GM21381 (cell line): ENCODE results near the gene EGF.

Experiments
- ATAC-seq: cut with Tn5 transposase; IDR thresholded peaks from one replicate; pipeline ENCODE4 v1.9.1; 2021; ENCODE audit warnings: mild to moderate bottlenecking, moderate library complexity; ENCODE audit not compliant: unreplicated experiment

The EGF gene

DNA sequence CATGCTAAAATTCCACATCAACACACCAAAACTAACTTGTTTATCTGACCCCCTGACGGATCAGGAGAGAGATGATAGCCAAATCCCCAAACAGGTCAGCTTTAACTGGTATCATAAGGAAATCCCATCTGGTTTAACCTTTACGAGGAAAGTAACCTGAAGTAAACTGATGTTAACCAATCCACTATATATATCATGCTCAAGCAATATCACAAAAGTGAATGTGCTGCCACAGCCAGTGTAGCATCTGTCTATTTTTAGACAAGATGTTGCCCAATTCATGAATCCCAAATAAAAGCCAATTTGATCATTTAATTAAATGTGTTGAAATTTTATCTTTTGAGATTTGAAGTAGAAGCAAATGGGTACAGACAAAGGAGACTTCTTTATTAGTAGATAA lies 44.5 kb downstream of the EGF start:
- ATAC-seq, result no peak

DNA sequence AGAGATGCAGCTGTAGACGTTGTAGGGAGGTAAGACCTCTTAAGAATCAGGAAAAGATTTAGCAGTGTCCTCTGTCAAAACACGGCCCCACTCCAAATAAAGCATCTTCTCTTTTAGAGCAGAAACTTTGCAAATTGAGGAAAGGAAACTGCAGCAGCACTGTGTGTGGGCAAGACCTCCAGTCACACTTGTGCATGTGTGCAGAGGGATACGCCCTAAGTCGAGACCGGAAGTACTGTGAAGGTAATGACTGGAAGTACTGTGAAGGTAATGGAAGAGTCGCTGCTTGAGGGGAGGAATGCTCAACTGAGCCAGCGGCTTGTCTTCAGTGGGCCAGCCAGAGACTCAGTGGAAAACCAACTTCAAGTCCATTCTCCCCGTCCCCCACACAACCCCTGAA lies 46.5 kb downstream of the EGF start:
- no peak for ATAC-seq

DNA sequence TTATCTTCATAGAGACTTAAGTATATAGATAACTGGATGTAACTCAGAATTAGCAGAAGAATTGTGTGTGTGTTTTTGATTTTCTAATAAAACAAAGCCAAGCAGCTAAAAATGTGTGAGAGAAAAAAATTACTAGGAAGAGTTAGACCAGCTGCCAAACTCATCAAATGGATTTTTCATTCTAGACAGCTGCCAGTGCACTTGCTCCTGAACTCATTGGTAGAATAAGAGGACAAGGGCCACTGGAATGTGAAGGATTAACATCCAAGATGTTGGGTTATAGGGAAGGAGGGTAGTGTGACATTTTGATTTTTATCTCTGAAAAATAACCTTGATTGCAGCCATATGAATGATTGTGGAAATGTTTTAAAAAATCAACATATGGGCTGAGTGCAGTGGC lies 49.7 kb downstream of the EGF start:
- no peak for ATAC-seq

DNA sequence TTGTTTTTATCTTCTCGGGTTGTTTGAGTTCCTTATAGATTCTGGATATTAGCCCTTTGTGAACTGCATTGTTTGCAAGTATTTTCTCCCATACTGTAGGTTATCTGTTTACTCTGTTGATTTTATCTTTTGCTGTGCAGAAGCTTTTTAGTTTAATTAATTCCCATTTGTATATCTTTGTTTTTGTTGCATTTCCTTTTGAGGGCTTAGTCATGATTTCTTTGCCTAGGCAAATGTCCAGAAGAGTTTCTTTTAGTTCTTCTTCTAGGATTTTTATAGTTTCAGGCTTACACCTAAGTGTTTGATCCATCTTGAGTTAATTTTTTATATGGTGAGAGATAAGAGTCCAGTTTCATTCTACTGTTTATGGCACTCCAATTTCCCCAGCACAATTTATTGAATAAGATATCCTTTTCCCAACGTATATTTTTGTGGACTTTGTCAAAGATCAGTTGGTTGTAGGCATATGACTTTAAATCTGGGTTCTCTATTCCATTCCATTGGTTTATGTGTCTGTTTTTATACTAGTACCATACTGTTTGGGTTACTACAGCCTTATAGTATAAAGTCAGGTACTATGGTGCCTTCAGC lies 54.3 kb downstream of the EGF start:
- ATAC-seq, result no peak

DNA sequence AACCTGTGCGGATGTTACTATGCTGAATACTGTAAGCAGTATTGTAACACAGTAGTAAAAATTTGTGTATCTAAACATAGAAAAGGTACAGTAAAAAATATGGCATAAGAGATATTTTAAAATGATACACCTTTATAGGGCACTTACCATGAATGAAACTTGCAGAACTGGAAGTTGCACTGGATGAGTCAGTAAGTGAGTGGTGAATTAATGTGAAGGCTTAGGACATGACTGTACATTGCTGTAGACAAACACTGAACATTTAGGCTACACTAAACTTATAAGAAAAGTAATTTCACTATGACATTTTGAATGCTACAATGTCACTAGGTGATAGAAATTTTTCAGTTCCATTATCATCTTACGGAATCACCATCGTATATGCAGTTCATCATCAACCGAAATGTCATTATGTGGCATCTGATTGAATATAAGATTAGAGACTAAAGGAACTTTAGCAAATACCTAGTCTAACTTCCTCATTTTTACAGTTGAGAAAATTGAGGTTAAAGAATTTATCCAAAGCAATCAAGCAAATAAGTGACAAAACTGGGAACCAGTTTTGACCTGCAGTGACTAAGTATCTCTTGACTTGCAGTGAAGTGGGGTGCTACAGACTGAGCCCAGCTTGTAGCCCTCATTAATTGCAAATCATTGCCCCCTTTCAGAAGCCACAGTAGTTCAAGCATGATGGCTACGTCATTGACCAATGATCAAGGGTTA lies 55.3 kb downstream of the EGF start:
- no peak for ATAC-seq

DNA sequence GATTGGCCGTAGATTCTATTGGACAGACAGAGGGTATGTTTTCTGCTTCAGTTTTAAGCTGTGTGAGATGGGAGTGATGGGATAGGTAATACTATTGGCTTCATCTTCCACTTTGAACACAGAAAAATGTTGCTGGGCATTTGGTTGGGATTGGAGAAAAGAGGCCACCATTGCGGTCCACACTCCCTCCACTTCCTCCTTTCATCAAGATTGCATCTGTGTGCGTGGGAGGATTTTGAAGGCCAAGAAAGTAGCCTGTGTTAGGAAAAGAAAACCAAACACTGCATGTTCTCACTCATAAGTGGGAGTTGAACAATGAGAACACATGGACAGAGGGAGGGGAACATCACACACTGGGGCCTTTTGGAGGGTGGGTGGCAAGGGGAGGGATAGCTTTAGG lies 56.4 kb downstream of the EGF start:
- no peak for ATAC-seq

DNA sequence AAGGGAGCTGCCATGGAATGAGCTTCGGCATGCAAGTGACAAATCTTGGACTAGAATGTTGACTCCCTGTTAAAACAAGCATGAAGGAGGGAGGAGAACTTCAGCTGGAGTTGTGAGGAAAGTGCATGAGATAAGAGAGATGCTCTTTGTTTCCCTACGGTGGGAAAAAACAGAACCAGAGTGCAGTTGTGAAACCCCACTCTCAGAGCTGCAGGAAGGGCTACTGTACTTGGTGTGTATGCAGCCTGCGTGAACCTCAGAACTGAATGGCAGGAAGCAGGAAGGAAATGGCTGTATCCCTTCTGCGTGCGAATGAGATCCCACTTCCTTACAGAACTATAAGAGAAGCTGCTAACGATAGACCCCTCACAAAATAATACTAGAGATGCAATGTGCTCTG lies 57.2 kb downstream of the EGF start:
- ATAC-seq, result no peak

DNA sequence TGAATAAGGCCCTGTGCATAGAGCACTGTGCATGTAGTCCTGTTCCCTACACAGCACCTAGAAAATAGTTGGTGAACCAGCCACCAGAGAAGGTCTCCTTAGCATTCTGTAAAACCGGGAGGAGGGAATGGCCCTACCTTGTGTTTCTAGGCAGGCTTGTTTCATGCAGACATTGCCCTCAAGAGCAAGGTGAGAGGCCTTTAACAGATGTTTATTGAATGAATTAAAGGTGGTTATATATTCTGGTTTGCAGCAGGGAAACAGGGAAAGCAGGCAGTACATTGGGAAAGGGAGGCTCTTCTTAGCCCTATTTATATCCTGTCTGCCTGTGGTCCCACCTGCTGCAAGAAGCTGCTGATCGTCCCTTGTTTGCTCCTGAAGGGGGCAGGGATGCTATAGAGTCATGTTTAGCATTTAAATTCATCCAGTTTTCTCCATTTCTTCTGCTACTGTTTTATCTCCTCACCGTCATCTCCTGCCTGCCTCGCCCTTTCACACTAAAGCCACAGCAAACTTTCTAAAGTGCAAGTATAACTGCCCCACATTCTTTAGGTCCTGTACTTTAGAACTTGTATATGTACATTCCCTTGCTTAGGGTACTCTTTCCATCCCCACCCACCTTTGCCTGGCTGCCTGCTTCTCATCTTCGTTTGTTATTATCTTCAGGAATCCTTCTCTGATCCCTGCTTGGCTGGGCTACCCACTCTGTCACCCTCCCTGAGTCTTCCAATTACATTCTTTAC lies 60.3 kb downstream of the EGF start:
- no peak for ATAC-seq

DNA sequence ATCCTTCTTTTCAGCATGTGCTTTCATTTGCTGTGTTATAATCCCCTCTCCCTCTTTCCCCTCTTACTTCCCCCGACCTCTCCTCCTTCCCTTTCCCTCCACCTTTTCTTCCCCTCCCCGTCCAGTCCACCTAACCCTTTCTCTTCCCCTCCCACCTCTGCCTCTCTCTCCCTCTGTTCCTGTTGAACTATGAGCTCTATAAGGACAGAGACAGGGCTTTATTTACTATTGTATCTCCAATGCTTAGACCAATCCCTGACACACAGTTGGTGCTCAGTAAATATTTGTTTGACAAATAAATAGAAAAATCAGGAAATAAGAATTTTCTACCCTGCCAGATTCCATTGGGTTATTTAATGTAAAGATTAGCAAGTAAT lies 60.8 kb downstream of the EGF start:
- no peak for ATAC-seq

DNA sequence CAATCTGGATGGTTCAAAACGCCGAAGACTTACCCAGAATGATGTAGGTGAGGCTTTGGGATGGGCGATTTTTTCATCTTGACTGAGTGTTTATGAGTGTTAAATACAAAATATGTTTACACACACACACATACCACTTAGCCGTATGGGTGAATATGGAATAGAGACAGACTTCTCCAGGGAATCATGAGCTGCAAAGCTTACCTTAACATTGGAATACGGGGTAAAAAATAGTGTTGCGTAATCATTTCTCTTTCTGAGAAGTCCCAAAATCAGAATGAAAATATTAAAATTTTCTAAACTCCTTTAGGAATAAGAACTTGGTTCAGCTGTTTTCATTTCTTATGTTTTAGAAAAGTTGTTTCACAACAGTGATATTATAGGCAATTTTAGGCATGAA lies 63.5 kb downstream of the EGF start:
- no peak for ATAC-seq

DNA sequence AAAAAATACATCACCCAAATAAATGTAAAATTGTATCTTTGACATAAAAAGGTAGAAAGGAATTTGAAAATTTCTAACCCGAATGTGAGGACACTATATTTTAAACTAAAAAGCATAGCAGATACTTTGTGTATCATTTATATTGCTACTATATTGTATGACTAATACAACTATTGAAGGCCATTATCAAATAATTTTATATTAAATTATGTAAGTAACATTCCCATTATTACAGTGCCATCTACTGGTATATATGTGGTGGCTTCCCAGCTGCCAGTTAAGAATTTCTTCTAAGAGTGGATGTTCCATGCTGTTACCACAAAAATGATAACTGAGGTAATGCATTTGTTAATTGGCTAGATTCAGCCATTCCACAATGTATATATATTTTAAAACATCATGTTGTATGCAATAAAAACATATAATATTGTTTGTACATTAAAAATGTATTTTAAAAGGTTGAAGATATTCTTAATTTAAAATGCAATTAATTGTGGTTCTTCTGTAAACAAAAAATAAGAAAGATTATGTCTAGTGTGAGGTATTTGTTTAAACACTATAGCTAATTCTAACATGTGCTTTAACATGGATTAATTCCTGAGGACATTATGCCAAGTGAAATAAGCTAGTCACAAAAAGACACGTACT lies 65.3 kb downstream of the EGF start:
- ATAC-seq, result no peak

DNA sequence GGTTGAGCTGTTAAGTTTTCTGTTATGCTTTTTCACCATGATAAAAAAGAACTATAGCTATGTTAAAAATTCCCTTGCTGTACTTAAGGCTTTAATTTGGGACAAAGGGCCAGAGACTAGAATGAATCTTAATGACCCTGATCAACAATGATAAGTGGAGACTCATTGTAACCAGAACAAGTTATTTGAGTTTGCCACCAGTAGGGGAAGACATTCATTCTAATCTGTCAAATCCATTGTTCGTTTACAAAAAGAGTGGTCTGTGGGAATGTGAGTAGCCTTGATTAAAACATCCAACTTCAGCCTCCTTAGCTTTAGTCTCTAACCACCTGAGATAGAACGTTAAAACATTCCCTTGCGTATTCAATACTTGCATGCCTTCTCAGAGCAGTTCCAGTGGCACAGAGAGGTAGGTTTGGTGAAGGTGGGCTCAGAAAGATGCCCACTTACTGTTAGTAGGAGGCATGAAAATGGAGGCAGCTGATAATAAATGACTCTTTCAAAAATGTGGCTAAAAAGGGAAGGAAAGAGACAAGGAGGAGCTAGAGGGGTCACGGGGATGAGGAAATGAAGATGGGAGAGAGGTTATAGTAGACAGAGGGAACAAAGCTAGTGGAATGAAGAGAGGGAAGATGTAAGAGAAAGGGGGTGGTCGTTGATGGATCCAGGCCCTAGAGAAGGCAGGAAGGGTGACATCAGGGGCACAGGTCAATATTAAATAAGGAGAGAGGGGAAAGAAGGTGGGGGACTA lies 66.2 kb downstream of the EGF start:
- no peak for ATAC-seq

DNA sequence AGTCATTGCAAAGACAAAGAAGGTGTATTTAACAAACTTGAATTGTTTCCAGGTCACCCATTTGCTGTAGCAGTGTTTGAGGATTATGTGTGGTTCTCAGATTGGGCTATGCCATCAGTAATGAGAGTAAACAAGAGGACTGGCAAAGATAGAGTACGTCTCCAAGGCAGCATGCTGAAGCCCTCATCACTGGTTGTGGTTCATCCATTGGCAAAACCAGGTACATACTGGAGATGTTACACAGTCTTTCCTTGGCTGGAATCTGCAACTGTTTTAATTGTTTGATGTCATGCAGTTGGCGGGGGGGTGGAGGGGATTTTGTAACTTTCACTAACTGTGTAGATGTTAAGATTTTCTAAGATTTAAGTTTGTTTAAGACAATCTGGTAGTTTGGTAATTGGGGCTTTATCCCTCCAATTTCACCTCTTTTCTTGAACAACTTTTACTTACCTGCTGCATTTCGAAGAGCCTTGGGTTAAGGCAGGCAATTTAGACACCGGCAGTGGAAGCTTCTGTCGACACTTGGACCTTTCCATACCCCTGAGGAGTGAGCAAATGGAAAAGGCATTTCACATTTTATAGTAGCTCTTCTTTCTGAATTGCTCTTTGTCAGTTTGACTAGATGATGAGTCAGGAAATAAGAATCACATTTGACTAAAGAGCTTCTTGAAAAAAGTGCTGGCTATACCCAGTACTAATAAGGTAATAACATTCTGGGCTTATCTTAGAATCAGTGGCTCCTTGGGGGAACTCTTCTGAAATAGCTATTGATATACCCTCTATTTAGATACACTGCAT lies 67.4 kb downstream of the EGF start:
- no peak for ATAC-seq

DNA sequence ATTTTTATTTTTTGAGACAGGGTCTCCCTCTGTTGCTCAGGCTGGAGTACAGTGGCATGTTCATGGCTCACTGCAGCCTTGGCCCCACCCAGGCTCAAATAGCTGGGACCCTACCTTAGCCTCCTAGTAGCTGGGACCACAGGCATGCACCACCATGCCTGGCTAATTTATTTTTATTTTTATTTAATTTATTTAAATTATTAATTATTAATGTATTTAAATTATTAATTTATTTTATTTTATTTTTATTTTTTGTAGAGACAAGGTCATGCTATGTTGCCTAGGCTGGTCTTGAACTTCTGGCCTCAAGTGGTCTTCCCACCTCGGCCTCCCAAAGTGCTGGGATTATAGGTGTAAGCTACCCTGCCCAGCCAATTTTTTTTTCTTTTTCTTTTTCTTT lies 69.3 kb downstream of the EGF start:
- ATAC-seq, result no peak

DNA sequence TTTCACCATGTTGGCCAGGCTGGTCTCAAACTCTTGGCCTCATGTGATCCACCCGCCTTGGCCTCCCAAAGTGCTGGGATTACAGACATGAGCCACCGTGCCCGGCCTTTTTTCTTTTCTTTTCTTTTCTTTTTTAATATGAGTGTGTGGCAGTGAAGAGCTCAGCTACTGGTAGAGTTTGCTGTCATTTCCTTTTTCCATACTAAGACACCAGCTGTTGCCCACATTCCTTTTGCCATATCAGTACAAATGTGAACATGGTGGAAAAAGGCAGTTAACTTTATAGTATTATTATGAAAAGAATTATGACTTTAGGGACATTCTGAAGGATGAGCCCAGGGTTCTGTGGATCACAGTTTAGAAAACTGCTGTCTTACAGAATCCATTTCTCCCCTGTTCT lies 69.8 kb downstream of the EGF start:
- no peak for ATAC-seq

DNA sequence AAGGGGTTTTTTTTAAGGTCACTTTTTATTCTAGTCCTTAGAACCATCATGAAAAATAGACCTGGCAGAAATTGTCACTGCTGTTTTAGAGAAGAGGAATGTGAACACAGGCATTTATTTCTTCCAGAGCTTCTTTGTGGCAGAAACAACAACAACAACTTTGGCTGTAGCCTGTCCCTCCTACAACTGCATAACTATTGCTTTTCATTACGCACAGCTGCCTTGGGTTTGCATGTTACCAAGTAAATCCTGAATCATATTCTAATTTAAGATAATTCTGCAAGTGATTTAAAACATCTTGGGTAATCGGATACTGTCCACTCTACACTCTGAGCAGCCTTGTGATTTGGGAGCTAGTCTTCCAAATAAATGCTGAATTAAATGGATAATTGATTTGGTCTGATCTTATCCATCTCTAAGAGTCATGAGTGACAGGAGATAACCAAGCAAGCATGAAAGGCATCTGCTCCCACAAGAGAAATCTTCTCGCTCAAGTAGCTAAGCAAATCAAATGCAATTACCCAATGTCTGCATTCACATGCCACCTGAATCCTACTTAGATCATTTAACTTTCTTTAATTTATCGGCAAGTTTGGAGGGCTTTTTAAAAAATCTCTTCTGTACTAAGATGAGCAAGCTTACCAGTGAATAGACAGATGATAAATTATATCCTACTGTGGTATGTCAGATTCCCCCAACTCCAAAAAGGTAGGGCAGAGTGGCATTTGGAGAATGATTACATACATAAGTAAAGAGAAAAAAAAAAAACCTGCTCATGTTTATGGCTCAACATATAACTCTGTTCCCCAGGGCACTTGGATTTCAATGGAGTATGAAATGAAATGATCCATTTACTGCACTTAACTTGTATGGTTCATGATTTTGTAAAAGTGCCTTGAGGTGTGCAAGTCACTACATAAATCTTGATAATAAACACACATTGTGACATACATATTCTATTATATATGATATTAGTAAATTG lies 73.6 kb downstream of the EGF start:
- ATAC-seq, result no peak

DNA sequence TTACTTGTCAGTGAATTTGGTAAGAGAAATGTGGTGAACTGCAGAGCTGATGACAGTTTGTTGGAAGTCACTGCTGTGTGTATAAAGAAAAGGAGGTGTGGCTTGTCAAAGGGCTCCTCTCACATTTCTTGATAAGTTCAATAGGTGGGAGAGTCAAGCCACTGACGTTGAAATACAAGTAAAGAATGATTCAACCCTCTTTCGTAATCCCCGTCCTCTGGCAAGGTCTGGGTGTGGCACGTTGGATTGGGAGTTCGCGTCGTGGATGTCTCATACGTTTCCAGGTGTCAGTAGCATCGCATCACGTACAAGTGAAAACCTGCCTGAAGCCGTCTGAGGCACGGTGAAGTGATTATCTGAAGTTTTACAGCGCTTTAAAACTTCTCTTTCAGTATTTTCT lies 76.4 kb downstream of the EGF start:
- ATAC-seq, result no peak

DNA sequence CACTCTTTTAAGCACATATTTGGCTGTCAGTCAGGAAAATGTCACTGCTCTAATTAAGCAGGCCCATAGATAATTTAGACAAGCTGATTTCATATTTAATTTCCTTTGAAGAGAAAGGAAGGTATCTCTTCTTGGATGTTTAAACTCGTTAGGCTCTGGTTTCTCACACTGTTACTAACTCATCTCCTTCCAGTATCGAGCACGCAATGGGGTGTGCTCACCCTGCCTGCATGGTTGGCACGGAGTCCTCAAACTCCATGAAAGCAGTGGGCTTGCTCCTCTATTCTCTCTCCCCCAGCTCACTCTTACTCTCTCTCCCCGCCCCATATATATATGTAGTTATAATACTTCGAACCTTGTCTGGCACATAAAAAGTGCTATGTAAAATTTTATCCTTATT lies 76.9 kb downstream of the EGF start:
- ATAC-seq, result no peak
